HG03571 (cell line): ENCODE results near the gene RPL13A.

ENCODE experiments used
- ATAC-seq: cut with Tn5 transposase; IDR thresholded peaks from one replicate; pipeline ENCODE4 v1.9.1; 2021; ENCODE audit not compliant: unreplicated experiment

RPL13A gene

GRCh38 chr19:49502866-49503581, 15.6 kb downstream of the RPL13A start:
- no peak for ATAC-seq

- ATAC-seq, result no peak
Measured at GRCh38 chr19:49503582-49503962, 16.2 kb downstream of the RPL13A start.

GRCh38 chr19:49506575-49507105, 19.2 kb downstream of the RPL13A start:
- ATAC-seq, result no peak

- ATAC-seq, result no peak
Measured at GRCh38 chr19:49507803-49508494, 20.5 kb downstream of the RPL13A start.

- no peak for ATAC-seq
Measured at GRCh38 chr19:49512970-49513745, 25.8 kb downstream of the RPL13A start.

- ATAC-seq, result no peak
Measured at GRCh38 chr19:49513746-49514118, 26.3 kb downstream of the RPL13A start.

GRCh38 chr19:49514151-49514550, 26.7 kb downstream of the RPL13A start:
- no peak for ATAC-seq

- no peak for ATAC-seq
Measured at GRCh38 chr19:49515767-49516166, 28.4 kb downstream of the RPL13A start.

GRCh38 chr19:49518033-49518432, 30.6 kb downstream of the RPL13A start:
- ATAC-seq, result no peak

- ATAC-seq, result no peak
Measured at GRCh38 chr19:49520705-49521319, 33.4 kb downstream of the RPL13A start.

GRCh38 chr19:49524812-49525455, 37.5 kb downstream of the RPL13A start:
- no peak for ATAC-seq

- ATAC-seq, result no peak
Measured at GRCh38 chr19:49528211-49528771, 40.9 kb downstream of the RPL13A start.

- ATAC-seq, result no peak
Measured at GRCh38 chr19:49530708-49531107, 43.3 kb downstream of the RPL13A start.

GRCh38 chr19:49533551-49534488, 46.4 kb downstream of the RPL13A start:
- ATAC-seq, result peak; percentile 58

- no peak for ATAC-seq
Measured at GRCh38 chr19:49534632-49535385, 47.4 kb downstream of the RPL13A start.

GRCh38 chr19:49536921-49537462, 49.6 kb downstream of the RPL13A start:
- ATAC-seq, result no peak

GRCh38 chr19:49538643-49539042, 51.2 kb downstream of the RPL13A start:
- ATAC-seq, result no peak

GRCh38 chr19:49539192-49539952, 52.0 kb downstream of the RPL13A start:
- ATAC-seq, result no peak
